HG03521 (cell line): ENCODE measurements around the gene CDKN2AIPNL.
"Not testable (repeated sequence)": the region's sequence is repeated elsewhere in the genome, so short reads cannot be mapped to it uniquely, and the experiment has no call there.

ENCODE experiments used
- ATAC-seq: cut with Tn5 transposase; IDR thresholded peaks from one replicate; pipeline ENCODE4 v1.9.1; 2021; ENCODE audit warnings: mild to moderate bottlenecking, moderate library complexity; ENCODE audit not compliant: unreplicated experiment

CDKN2AIPNL gene

GRCh38 chr5:134403951-134404350 lies 7.7 kb downstream of the CDKN2AIPNL start:
- ATAC-seq: no peak

DNA sequence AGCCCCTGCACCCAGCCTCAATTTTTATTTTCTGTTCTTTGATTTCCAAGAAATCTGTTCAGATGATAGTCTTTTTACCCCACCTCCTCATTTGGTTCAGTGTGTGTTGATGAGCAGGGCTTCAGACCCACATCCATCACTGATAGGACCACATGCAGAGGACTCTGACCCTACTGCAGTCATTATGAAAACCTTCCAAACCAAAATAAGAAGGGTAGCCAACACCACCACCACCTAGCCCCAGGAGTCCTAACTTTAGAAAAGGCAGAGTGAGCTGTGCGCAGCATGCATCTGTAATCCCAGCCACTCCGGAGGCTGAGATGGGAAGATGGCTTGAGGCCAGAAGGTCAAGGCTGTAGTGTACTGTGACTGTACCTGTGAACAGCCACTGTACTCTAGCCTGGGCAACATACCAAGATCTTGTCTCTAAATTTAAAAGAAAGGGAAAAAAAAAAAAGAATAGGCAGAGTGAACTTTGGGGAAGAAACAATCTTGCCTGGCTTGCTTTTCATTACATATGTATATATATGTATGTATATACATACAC lies 13.0 kb downstream of the CDKN2AIPNL start:
- no peak for ATAC-seq

DNA sequence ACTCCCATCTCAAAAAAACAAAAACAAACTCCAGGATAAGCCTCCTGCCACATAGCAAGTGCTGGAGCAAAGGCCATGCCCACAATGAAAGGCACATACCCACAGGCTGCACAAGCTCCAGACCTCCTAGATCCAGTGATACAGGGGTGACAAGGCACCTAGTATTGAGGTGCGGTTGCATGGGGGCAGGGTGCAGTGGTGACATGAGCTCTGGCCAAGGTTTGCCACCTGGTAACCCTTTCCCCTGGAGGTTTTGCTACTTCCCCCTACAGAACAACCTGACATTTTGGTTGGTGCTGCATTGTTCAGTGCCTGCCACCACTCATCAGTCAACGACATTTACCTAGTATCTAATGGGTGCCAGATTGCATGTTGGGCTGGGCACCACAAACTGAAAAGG lies 14.5 kb downstream of the CDKN2AIPNL start:
- no peak for ATAC-seq

DNA sequence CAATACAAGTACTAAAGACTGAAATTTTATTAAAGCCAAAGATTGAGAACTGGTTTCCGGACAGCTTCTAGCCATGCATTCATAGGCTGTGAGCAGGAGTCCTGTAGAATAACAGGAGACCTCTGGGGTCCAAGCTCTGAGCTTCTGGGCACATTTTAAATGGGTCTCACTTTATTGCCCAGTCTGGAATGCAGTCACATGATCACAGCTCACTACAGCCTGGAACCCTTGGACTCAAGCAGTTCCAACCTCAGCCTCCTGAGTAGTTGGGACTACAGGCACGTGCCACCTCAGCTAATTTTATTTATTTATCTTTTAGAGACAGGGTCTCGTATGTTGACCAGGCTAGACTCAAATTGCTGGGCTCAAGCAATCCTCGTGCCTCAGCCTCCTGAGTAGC lies 15.4 kb downstream of the CDKN2AIPNL start:
- ATAC-seq: no peak

- no peak for ATAC-seq
Observed at GRCh38 chr5:134394932-134395331, 16.7 kb downstream of the CDKN2AIPNL start.

- ATAC-seq: no peak
Observed at GRCh38 chr5:134392301-134392700, 19.4 kb downstream of the CDKN2AIPNL start.

- no peak for ATAC-seq
Observed at GRCh38 chr5:134387443-134387842, 24.2 kb downstream of the CDKN2AIPNL start.

DNA sequence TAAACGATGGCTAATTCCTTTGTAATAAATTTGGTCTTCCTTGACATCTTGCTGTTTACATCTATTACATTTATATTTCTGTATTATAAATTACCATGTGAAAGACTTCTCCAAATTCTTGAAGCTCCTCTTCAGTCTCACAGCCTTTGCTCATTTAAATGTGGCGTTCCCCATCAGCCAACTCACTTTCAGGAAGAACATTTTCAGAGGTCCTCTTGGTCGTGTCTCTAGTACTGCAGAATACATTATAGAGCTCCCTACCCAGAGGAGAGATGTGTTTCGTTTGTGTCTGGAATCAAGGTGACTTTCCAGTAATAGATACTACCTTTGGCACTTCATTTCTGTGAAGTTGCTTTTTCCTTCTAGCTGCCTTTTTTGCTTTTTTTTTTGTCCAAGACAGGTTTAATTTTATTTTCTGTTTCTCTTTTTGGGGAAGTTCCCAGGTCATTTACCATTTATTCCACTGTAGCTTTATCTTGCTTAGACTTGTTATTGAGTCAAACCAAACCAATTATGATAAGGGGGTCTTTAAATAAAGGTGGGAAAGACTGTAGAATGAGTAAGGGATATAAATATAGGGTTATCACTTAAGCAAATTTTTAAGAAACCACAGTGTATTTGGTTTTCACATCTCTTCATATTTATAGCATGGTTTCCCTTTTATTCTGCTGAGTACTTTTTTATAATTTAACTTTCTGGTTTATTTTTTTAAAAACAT lies 27.5 kb downstream of the CDKN2AIPNL start:
- ATAC-seq: no peak

- ATAC-seq: not testable (repeated sequence)
Observed at GRCh38 chr5:134382204-134382603, 29.5 kb downstream of the CDKN2AIPNL start.

- ATAC-seq: no peak
Observed at GRCh38 chr5:134380346-134380745, 31.3 kb downstream of the CDKN2AIPNL start.

DNA sequence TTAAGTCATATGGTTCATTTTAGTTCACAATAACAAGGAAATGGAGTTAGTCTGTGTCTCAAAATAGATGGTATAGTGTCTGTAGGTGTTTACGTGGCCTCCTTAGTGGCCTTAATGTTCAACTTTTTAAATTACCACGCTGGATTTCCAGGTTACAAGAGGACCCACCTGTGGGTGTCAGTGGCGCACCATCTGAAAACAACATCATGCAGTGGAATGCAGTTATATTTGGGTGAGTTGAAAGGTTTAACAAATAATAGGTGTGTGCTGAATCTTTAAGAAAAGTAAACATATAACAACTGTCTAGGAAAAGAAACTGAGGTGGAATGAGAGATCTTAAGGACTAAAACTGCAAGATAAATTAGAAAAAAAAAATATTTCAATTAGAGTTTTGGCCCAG lies 37.4 kb downstream of the CDKN2AIPNL start:
- no peak for ATAC-seq

DNA sequence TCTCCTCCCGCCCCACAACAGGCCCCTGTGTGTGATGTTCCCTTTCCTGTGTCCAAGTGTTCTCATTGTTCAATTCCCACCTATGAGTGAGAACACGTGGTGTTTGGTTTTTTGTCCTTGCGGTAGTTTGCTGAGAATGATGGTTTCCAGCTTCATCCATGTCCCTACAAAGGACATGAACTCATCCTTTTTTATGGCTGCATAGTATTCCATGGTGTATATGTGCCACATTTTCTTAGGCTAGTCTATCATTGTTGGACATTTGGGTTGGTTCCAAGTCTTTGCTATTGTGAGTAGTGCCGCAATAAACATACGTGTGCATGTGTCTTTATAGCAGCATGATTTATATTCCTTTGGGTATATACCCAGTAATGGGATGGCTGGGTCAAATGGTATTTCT lies 38.0 kb downstream of the CDKN2AIPNL start:
- ATAC-seq: not testable (repeated sequence)

- ATAC-seq: peak; percentile 2
Observed at GRCh38 chr5:134371834-134372340, 39.8 kb downstream of the CDKN2AIPNL start.

DNA sequence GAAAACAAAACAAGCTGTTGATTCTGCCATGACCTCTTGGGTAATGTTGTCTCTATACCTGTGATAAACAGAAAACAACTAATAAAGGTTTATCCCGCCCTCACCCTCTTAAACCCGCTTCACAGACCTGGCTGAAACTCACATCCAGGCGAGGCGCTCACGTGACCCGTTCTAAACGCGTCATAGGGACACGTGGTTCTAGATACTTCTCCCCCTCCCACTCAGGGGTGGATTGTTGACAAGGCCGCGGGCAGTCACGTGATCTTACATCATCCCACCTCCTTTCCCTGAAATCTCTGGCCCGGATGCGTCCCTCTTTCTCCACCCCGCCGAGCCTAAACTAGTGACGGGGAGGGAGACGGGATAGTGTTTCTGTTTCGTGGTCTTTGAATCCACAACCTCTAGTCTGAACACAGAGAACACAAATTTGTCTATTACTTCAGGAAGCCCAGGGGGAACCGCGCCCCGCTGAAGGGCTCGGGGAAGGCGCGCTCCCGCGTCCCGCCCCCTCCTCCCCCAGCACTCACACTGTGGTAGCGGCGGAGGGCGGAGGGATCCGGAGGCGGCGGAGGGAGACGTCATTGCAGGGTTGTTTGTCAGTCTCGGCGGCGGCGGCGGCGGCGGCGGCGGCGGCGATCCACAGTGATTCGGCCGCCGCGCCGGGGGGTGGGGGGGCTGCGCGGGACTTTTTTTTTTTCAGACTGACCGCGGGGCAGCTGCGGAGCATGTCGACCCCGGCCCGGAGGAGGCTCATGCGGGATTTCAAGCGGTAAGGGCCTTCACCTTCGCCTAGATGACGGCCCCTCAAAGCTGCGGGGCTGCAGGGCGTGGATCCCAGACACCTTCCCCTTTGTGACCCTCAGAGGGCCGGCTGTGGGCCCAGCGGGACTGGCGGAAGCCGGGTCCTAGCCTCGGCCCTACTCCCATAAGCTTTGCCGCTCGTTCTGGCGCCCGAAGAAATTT lies 40.5 kb downstream of the CDKN2AIPNL start, which contains the start of gene UBE2B:
Gene UBE2B, plus strand, starts transcription at position 699 of the 963 bp plus-strand sequence. Its CDS starts 27 bp downstream, at position 726.
- ATAC-seq: peak; percentile 72

DNA sequence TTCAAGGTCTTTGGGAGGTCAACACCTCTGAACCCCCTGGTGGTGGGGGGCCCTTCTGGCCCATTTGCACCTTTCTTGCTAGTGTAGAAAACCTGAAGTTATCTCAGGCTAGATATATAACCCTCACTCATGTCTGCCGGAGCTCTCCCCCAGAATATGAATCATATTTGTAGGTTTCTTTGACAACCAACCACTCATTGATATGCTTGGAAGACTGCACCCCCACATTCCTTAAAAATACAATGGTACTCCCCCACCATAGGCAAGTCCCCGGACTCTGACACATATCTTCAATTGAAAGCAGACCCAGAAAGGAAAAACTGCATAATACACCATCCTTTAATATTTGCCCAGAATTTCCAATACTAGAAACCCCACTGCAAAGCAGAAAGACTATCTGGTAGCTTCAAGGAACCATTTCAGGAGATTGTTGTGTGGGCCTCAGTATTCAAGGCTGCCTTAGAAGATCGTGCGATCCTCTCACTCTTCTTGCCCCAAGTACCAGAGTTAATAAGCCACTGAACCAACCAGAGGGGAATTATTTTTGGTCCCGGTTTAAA lies 41.3 kb downstream of the CDKN2AIPNL start:
- ATAC-seq: peak; percentile 3

DNA sequence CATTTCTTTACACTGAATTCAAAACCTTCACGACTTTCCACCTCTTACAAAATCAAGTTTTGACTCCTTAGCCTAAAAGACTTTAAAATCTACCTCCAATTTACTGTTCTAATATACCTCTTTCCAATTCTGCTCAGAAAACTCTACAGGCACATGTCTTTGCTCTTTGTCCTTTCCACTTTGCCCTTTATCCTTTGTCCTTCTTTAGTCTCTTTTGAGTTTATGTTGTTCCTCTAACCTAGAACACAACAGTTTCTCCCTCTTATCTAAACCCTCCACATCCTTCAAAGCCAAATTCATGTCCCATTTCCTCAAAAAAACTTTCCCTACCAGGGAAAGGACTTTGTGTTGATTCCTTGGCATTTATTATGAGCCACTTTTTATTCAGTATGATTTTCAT lies 46.1 kb downstream of the CDKN2AIPNL start:
- ATAC-seq: no peak

GRCh38 chr5:134355681-134356080 lies 56.0 kb downstream of the CDKN2AIPNL start:
- no peak for ATAC-seq
